NCI-H82 treated with DMSO at 0.1 percent for 48 hours (cell line): Measurements from ENCODE around the gene RAB4A.

Experiments
- DNase-seq: peaks from one replicate; lab custom pipeline; 2025; ENCODE audit not compliant: unreplicated experiment; lab: John Stamatoyannopoulos, UW

Gene RAB4A

DNA sequence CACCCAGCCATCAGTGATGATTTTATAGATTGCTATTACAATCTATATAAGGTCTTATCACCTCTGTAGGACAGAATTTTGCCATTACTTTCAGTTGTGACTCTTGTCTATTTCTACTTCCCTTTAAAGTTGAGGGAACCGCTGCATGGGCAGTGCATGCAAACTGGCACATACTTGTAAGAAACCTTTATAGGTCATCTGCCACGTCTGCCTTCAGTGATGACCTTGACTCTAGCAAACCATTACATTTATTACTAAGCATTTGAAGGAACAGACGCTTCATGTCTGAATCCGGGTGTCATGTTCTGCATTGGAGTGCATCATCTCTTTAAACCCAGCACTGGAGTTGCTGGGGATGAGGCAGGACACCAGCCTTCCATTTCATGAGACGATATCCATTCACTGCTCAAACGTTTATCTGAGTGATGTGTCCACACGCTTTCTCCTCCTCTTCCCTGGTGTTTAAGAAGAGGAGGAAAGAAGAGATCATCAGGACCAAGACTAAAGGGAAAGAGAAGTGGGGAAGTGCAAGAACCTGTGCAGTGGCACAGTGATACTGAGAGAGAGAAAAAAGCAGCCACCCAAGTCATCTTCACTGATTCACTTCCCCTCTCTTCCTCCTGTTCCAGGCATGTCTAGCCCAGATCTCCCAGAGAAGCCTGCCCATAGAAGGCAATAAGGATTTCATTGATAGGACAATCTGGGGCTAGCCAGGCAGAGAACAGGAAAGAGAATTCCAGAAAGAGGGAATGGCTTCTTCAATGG is 57.9 kb downstream of the RAB4A start:
- no peak for DNase-seq

DNA sequence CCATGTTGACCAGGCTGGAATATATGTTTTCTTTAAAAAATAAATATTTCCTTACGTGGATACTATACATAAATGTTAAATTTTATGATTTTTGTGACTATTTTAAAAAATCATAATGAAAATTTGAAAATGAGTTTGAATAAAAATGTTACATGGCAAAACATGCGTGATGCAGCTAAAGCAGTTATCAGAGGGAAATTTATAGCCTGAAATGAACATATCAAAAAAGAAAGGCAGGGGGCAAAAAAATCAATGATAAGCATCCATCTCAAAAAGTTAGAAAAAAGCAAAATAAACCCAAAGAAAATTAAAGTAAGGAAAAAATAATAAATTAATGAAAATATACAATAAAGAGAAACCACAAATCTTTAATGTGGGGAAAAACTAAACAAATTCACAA is 63.4 kb downstream of the RAB4A start:
- DNase-seq, result no peak

DNA sequence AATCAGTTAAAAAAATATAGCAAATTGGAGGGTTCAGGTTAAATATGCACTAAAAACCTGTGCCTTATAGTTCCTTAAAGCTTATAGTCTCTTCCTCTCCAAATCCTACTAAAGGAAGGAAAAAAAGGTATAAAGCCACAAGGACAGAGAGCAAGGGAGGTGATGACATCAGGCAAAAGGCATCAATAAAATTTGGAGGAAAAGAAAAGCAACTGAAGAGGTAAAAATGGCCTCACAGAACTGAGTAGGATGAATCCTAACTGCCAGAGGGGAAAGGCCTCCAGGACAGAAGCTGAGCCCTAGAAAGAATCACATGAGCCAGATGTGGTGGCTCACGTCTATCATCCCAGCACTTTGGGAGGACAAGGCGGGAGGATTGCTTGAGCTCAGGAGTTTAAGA is 63.8 kb downstream of the RAB4A start:
- DNase-seq, result no peak

DNA sequence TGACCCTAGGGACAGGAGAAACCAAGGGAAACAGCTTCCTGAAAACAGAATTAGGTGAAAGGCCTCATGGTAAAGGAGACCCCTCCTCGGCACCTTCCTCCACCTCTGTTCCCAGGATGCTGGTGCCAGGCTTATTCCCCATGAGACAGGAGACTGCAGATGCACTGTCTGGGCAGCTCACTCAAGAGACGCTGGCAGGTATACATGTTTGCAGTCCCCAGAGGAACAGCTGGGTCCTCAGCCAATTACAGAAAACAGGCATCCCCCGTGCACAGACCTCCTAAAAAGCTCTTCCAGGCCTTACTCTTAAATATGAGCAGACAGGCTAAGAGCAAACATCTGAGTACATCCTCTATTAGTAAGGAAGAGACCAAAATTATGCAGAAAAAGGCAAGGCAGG is 65.4 kb downstream of the RAB4A start:
- peak; percentile 30 for DNase-seq

DNA sequence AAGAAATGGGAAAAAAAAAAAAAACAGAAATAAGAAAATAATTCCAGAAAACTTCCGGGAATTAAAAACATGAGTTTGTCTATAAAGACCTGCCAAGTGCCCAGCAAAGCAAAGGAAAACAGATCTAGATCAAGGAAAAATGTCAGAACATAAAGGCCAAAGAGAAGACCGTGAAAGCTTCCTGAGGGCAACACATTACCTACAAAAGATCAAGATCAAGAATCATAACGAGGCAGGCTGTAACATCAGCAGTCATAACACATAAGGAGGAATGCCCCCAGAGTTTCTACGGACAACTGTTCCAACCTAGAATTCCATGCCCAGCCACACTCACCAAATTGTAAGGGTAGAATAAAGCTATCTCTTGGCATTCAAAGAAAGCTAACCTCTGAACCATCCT is 68.2 kb downstream of the RAB4A start:
- no peak for DNase-seq

DNA sequence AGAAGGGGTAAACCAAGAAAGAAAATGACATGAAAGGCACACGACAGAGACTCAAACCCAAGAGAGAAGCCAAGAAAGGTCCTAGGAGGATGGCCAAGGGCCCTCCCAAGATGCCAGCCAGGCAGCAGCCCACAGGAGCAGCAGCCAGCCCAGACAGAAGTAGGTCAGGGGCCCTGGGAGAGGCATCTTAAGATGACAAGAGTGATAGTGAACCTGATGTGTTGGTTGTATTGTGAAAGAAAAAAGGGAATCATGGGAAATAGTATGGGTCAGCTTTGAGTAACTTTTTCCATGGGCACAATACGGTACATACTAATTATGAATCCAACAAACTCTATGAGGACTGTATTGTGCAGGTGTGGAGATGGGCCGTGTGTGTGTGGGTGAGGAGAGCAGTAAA is 68.6 kb downstream of the RAB4A start:
- no peak for DNase-seq

DNA sequence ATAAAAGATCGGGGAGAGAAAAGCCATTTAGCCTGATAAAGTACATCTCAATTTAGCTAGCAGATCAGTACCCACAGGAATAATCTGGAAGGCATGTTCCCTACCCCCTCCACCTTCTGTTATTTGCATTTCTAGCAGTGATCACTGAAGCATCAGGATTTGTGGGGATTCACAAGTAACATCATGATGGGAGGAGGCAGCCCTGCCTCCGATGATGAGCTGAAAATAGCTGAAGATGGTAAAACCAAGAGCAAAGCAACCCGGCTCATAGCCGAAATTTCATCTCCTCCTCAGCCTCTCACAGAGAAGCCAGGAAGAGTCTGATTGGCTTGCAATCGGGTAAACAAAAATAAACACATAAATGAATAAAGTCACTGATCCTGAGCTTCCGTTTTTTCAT is 69.6 kb downstream of the RAB4A start:
- peak; percentile 53 for DNase-seq

DNA sequence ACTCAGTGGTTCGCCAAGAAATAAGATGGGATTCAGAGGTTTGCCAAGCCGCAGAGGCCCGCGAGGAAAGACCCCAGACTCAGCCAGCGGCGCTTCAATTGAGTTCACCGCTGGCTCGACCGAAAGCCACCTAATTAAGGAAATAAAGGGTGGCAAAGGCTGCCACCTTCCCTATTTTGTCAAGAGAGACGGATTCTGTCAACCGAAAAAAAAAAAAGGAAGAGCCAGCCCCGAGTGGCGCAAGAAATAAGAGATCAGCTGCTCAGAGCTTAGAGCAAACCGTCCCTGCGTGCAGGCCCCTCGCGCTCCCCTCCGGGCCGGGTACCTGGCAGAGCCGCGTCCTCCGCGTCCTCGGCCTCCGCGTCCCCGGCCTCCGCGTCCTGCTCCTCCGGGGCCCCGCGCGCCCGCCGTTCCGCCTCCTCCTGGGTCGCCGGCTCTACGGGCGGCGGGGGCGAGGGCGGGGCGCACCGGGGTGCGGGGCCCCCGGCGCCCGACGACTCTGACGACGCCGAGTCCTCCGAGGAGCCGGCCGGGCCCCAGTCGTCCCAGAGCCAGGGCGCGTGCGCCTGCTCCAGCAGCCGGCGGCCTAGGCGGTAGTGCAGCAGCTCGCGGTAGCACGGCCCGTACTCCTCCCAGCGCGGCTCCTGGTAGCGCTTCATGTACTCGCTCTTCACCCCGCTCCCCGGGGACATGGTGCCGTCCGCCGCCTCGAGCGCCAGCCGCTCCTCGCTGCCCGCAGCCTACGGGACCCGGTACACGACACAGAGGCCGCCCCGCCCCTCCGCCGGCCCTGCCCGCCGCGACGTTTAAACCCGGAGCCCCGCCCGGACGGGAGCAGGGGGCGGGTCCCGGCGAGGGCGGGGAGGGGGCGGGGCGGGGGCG is 71.1 kb downstream of the RAB4A start:
- DNase-seq, result peak; percentile 76

DNA sequence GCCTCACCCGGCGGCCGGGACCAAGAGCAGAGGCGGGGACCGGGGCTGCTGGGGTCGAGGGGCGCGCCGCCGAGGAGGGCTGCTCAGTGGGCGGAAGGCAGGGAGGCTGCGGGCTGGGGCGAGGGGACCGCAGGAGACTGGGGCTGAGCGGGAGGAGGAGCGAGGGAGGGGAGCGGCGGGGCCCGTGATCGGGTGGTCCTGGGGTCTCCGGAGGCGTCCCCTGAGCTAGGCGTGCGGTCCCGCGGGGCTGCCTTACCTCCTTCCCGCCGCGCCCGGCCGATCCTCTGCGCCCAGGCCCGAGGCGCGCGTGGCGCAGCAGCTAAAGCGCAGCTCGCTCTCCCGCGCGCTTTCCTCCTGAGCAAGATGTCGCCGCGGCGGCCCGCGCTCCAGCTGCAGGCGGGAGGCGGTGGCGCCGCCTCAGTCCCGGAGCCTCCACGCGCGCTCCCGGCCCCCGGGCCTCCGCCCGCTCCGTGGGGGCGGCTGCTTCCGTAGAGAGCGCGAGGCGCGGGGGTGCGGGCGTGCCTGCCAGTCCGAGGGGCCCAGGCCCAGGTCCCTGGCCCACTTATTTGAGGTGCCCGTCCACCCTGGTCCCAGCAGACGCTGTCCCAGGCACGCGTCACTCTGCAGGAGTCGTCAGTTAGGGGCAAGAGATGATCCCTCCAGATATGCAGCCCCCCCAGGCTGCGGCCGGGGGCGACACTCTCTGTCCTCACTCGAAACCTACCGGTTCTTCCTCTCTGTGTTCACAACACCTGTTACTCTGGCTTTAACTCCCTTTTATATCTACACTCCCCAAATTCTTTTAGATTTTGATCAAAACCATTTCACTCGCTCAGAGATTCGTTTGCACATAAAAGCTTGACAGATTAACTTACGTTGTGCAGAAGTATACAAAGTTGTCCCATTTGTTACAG is 72.0 kb downstream of the RAB4A start, which contains the start of gene CCSAP:
Gene CCSAP, minus strand, starts transcription at position 392 of the 914 bp plus-strand sequence. CDS start 582 bp downstream, outside the sequence.
- no peak for DNase-seq

DNA sequence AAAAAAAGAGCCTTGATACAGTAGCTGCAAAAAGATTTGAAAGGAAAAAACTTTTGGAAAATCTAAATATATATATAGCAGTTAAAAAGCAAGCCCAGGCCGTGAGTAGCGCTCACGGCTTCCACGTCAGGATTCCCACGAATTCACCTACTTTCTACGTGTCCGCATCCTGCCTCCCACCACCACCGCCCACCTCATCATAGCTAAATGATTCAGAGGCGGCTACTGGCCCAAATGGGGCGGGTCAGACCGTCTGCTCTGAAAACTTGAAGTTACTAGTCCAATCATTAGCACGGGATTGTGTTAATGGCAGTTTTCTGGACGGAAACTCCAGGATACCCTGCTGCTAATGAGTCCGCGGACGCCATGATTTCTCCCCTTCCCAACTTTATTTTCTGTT is 73.2 kb downstream of the RAB4A start:
- DNase-seq, result no peak

DNA sequence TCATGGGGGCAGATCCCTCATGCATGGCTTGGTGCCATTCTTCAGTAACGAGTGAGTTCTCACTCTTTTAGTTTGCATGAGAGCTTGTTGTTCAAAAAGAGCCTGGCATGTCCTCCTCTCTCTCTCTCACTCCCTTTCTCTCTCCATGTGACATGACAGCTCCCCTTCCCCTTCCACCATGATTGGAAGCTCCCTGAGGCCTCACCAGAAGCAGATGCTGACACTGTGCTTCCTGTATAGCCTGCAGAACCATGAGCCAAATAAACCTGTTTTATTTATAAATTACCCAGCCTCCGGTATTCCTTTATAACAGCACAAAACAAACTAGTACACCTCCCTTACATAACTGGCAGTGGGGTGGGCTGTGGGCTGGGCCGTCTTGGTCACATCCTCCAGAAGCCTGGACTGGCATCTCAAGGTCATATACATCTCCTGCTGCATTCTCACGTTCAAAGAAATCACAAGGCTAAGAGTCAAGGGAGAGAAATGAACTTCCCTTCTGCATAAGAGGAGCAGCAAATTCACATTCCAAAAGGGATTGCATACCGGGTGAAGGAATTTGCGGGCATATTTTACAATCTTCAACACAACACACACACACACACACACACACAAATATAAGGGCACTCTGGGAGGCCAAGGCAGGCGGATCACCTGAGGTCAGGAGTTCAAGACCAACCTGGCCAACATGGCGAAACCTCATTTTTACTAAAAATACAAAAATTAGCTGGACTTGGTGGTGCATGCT is 74.2 kb downstream of the RAB4A start:
- DNase-seq, result no peak

DNA sequence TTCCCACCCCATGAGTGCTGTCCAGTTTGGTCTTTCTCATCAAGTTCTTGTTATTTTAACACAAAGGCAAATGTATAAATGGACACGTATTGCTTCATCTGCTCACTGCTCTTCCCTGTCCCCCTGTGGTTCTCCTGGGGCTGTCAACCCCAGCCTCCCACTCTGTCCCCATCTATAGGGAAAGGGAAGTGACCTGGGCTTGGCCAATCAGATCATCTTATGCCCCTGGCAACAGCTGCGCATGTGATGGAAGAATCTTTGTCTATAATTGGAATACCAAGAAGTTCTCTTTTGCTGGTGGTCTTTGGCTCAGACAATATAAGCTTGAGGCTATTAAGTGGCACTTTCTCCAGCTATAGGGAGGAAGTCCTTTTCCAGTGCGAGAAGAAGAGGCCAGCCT is 76.6 kb downstream of the RAB4A start:
- DNase-seq, result no peak

DNA sequence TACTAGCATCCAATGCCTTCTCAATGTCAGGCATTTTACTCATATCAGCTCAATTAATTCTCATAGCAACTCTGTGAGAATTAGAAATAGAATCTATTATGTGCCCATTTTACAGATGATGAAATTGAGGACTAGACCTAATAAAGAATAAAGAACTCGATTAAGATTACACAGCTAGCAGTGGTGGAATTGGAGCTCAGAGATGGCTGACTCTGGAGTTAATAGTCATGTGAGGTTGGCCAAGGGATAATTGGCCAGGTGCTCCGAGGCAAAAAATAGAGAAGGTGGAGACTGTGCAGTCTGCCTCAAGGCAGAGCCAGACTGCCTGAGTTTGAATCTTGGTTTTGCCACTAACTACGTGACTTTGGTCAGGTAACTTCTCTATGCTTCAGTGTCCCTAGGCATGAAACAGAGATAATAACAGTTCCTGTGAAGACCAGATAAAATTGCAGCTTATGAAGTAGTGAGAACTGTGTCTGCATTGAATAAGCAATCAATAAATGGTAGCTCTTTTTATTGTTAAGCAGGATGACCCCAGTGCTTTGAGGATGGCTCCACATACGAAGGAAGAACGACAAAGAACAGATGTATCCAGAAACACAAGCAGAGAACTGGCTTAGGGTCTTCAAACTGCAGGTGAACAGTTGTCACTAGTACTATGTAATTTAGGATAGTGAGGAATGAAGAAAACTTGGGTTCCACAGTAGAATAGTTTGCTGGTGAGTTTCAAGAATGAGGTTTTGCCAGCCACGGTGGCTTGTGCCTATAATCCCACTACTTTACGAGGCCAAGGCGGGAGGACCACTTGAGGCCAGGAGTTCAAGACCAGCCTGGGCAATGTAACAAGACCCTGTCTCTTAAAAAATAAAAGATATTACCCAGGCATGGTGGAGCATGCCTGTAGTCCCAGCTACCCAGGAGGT is 78.8 kb downstream of the RAB4A start:
- no peak for DNase-seq

DNA sequence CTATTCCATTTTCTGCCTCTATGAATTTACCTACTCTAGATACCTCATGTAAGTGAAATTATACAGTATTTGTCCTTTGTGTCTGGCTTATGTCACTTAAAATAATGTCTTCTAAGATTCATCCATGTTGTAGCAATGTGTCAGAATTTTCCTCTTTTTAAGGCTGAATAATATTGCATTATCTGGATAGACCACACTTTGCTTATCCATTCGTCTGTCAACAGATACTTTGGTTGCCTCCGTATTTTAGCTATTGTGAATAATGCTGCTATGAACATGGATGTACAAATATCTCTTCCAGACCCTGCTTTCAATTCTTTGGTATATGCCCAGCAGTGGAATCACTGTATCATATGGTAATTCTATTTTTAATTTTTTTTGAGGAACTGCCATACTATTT is 82.1 kb downstream of the RAB4A start:
- DNase-seq, result no peak

DNA sequence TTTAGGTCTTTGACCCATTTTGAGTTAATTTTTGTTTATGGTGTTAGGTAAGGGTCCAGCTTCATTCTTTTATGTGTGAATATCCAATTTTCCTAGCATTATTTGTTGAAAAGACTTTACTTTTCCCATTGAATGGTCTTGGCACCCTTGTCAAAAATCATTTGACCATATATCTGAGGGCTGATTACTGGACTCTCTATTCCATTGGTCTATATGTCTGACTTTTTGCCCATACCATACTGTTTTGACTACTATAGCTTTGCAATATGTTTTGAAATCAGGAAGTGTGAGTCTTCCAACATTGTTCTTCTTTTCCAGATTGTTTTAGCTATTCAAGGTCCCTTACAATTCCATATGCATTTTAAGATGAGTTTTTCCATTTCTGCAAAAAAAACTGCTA is 83.3 kb downstream of the RAB4A start:
- DNase-seq, result no peak
